ENCODE results near the gene SERP1.

- TF ChIP-seq CTCF (conservative IDR thresholded peaks at IDR 0.05; ENCODE audit: low read length): no peak
- TF ChIP-seq EZH2phosphoT487 (IDR thresholded peaks at IDR 0.05; ENCODE audit: borderline replicate concordance, low read depth, low read length): no peak
These were observed 897 bp upstream of the SERP1 start for GRCh38 chr3:150547045-150547741.
